ENCODE data around the gene ARHGAP19. TPM values are rescaled to one million over a fixed set of nuclear protein-coding genes. Genes with fewer than 3 reads are reported as not detected.

Gene ARHGAP19
- polyA plus RNA-seq, 1 donor from 2014 or later = 5.2 TPM

DNA sequence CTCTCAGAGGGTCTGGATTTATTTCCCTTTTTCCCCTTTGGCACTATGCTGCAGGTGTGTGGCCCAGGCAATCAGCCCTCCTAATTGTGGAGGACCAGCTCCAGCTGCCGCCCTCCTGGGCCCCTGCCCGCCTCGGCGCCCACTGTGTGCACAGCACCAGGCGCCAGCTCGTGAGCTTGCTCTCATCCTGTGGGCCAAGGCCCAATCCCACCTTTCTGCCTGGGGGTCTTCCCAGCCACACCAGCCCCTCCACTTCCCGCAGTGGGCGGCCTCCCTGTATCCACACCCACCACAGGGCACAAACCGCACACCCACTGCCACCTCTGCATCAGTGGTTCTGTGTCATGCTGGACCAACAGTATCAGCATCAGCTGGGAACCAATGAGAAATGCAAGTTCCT lies 81.2 kb downstream of the ARHGAP19 start:
- Histone ChIP-seq H4K20me1 (ENCODE audit: insufficient read depth) (no peaks in the 10 kb centered on the region), H3K27ac (ENCODE audit: low read length) (no peak overlapping the region), H3F3A (ENCODE audit: insufficient read depth, low read length, poor library complexity, severe bottlenecking) (no peaks in the 10 kb centered on the region), H3K9ac (ENCODE audit: low read length) (no peak overlapping the region), H3K27me3 (ENCODE audit: insufficient read depth, low read depth, low read length) (no peaks in the 10 kb centered on the region), H2AFZ (ENCODE audit: low read depth, low read length) (no peak overlapping the region), H3K9me3 (ENCODE audit: low read length) (no peaks in the 10 kb centered on the region), H3K79me2 (replicated peaks; ENCODE audit: insufficient read depth, low read length) (no peaks in the 10 kb centered on the region), H3K9me2 (ENCODE audit: insufficient read depth, low read length) (no peaks in the 10 kb centered on the region), H3K4me3 (ENCODE audit: low read length) (no peak overlapping the region), H3K4me2 (ENCODE audit: low read length) (no peak overlapping the region), H3K36me3 (ENCODE audit: insufficient read depth, low read length) (no peaks in the 10 kb centered on the region)
- TF ChIP-seq POLR2AphosphoS5 (IDR thresholded peaks at IDR 0.05) (no peak), MXI1 (conservative IDR thresholded peaks at IDR 0.05; ENCODE audit: poor library complexity, severe bottlenecking) (no peak), SMC3 (conservative IDR thresholded peaks at IDR 0.05; ENCODE audit: poor library complexity) (no peak), TAF1 (IDR thresholded peaks at IDR 0.05; ENCODE audit: low read depth) (no peak), RAD21 (conservative IDR thresholded peaks at IDR 0.05) (no peak), EP300 (conservative IDR thresholded peaks at IDR 0.05; ENCODE audit: poor library complexity, severe bottlenecking) (no peak), EZH2 (IDR thresholded peaks at IDR 0.05; ENCODE audit: borderline replicate concordance, insufficient read depth, low read length, poor library complexity, severe bottlenecking) (no peak)
- TF ChIP-seq, protein P1, sequence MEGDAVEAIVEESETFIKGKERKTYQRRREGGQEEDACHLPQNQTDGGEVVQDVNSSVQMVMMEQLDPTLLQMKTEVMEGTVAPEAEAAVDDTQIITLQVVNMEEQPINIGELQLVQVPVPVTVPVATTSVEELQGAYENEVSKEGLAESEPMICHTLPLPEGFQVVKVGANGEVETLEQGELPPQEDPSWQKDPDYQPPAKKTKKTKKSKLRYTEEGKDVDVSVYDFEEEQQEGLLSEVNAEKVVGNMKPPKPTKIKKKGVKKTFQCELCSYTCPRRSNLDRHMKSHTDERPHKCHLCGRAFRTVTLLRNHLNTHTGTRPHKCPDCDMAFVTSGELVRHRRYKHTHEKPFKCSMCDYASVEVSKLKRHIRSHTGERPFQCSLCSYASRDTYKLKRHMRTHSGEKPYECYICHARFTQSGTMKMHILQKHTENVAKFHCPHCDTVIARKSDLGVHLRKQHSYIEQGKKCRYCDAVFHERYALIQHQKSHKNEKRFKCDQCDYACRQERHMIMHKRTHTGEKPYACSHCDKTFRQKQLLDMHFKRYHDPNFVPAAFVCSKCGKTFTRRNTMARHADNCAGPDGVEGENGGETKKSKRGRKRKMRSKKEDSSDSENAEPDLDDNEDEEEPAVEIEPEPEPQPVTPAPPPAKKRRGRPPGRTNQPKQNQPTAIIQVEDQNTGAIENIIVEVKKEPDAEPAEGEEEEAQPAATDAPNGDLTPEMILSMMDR (IDR thresholded peaks at IDR 0.05; ENCODE audit: poor library complexity, severe bottlenecking) = no peak
- TF ChIP-seq, protein P2, sequence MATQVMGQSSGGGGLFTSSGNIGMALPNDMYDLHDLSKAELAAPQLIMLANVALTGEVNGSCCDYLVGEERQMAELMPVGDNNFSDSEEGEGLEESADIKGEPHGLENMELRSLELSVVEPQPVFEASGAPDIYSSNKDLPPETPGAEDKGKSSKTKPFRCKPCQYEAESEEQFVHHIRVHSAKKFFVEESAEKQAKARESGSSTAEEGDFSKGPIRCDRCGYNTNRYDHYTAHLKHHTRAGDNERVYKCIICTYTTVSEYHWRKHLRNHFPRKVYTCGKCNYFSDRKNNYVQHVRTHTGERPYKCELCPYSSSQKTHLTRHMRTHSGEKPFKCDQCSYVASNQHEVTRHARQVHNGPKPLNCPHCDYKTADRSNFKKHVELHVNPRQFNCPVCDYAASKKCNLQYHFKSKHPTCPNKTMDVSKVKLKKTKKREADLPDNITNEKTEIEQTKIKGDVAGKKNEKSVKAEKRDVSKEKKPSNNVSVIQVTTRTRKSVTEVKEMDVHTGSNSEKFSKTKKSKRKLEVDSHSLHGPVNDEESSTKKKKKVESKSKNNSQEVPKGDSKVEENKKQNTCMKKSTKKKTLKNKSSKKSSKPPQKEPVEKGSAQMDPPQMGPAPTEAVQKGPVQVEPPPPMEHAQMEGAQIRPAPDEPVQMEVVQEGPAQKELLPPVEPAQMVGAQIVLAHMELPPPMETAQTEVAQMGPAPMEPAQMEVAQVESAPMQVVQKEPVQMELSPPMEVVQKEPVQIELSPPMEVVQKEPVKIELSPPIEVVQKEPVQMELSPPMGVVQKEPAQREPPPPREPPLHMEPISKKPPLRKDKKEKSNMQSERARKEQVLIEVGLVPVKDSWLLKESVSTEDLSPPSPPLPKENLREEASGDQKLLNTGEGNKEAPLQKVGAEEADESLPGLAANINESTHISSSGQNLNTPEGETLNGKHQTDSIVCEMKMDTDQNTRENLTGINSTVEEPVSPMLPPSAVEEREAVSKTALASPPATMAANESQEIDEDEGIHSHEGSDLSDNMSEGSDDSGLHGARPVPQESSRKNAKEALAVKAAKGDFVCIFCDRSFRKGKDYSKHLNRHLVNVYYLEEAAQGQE (IDR thresholded peaks at IDR 0.05; ENCODE audit: borderline replicate concordance) = no peak

DNA sequence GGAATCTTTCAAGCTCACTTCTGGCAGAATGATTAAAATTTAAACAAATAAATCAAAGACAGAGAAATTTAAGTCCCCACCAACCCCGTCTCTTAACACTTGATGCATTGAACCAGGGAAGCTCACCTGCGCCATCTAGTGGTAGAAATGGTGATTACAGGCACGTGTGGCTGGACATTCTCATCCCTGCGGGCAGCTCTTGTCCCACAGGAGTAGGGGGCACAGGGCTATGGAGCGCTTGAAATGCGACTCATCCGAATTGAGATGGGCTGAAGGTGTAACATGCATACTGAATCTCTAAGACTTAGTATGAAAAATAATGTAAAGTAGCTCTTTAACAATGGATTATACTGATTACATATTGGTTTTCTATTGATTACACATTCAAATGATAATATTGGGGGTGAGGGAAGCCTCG lies 81.9 kb downstream of the ARHGAP19 start:
- Histone ChIP-seq H3K9ac (ENCODE audit: low read length) (no peak overlapping the region), H3K9me3 (ENCODE audit: low read length) (no peaks in the 10 kb centered on the region), H2AFZ (ENCODE audit: low read depth, low read length) (no peak overlapping the region), H3K4me3 (ENCODE audit: low read length) (no peak overlapping the region), H3K4me2 (ENCODE audit: low read length) (no peak overlapping the region), H3K27me3 (ENCODE audit: insufficient read depth, low read depth, low read length) (no peaks in the 10 kb centered on the region), H3K79me2 (replicated peaks; ENCODE audit: insufficient read depth, low read length) (no peaks in the 10 kb centered on the region), H3K36me3 (ENCODE audit: insufficient read depth, low read length) (no peaks in the 10 kb centered on the region), H3F3A (ENCODE audit: insufficient read depth, low read length, poor library complexity, severe bottlenecking) (no peaks in the 10 kb centered on the region), H3K27ac (ENCODE audit: low read length) (no peak overlapping the region), H3K9me2 (ENCODE audit: insufficient read depth, low read length) (no peaks in the 10 kb centered on the region), H4K20me1 (ENCODE audit: insufficient read depth) (no peaks in the 10 kb centered on the region)
- TF ChIP-seq EZH2 (IDR thresholded peaks at IDR 0.05; ENCODE audit: borderline replicate concordance, insufficient read depth, low read length, poor library complexity, severe bottlenecking) (no peak), EP300 (conservative IDR thresholded peaks at IDR 0.05; ENCODE audit: poor library complexity, severe bottlenecking) (no peak), SMC3 (conservative IDR thresholded peaks at IDR 0.05; ENCODE audit: poor library complexity) (peak; percentile 97), RAD21 (conservative IDR thresholded peaks at IDR 0.05) (peak; percentile 91), MXI1 (conservative IDR thresholded peaks at IDR 0.05; ENCODE audit: poor library complexity, severe bottlenecking) (no peak), POLR2AphosphoS5 (IDR thresholded peaks at IDR 0.05) (no peak), TAF1 (IDR thresholded peaks at IDR 0.05; ENCODE audit: low read depth) (no peak)
- TF ChIP-seq, protein P1 (IDR thresholded peaks at IDR 0.05; ENCODE audit: poor library complexity, severe bottlenecking) = peak; percentile 93
- TF ChIP-seq, protein P2 (IDR thresholded peaks at IDR 0.05; ENCODE audit: borderline replicate concordance) = no peak

Data from neural cell (in vitro differentiated cells).